CD4-positive, alpha-beta T cell treated with Interleukin-2 at 100 ng/mL for 4 hours (primary cell): ENCODE measurements around the gene ZNF530.
A peak's percentile ranks its signal among the peaks of the same experiment; 100 is the strongest.

ENCODE experiments used
- DNase-seq: peaks from one replicate; pipeline ENCODE4 v3.0.0-alpha.2; 2020; ENCODE audit warnings: low spot score

ZNF530 gene

DNA sequence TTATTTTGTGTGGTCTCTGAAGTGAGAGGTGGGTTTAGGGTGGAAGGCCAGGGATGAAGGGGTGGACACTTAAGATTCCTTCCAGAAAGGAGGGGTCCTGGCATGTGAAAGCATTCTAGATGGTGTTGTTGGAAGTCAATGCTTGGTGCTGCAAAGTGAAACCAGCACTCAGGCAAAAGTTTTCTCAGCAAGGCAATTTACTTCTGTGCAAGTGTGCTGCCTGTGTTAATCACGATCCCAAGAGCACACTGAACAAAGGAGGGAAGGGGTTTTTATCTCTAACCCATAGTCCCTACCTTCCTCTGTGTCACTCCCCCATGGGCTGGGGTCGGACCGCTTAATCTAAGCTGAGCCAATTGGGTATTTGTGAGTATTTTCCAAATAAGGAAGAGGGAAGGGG is 15.7 kb downstream of the ZNF530 start:
- DNase-seq: no peak

DNA sequence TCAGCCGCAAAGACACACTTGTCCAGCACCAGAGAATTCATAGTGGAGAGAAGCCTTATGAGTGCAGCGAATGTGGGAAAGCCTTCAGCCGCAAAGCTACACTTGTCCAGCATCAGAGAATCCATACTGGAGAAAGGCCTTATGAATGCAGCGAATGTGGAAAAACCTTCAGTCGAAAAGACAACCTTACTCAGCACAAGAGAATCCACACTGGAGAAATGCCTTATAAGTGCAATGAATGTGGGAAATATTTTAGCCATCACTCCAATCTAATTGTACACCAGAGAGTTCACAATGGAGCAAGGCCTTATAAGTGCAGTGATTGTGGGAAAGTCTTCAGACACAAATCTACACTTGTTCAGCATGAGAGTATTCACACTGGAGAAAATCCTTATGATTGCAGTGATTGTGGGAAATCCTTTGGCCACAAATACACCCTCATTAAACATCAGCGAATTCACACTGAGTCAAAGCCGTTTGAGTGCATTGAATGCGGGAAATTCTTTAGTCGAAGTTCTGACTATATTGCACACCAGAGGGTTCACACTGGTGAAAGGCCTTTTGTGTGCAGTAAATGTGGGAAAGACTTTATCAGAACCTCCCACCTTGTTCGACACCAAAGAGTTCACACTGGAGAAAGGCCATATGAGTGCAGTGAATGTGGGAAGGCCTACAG is 21.1 kb downstream of the ZNF530 start:
- DNase-seq: no peak

GRCh38 chr19:57623091-57623490 is 23.4 kb downstream of the ZNF530 start:
- no peak for DNase-seq

DNA sequence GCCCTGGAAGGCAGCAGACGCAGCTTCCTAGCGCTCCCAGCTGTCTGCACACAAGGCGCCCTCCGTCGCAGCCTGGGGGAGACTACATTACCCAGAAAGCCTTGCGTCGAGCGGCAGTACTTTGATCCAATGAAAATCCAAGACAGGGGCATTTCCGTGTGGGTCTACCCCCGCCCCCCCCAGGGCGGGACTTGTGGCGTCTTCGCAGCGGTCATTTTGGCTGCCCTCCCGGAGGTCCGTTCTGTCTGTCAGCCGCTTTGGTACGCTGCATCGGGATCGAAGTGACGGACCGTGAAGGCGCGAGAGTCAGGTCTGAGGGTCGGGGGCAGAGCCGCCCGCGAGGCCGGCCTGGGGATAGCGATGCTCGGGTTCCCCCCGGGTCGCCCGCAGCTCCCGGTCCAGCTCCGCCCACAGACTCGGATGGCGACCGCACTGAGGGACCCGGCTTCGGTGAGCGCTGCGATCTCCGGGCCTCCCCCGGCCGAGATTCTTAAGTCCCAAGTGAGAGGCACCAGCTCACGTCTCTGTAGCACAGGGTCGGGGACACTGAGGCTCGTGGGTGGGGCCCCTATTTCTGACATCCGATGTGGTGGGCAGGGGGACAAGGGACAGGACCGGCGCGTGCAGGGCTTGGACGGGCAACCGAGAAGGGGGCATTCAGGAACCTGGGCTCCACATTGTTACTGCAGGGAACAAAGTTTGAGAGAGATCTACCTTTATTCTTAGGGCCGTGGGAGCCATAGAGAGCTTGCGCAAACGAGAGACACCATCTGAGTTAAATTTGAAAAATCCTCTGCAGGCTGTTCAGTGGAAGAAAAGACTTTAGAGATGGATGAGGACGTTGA is 33.5 kb downstream of the ZNF530 start, which contains the start of gene ZNF211:
Gene ZNF211, plus strand, starts transcription at position 182 of the 845 bp plus-strand sequence. Its CDS starts 179 bp downstream, at position 361.
- DNase-seq: peak; percentile 92

DNA sequence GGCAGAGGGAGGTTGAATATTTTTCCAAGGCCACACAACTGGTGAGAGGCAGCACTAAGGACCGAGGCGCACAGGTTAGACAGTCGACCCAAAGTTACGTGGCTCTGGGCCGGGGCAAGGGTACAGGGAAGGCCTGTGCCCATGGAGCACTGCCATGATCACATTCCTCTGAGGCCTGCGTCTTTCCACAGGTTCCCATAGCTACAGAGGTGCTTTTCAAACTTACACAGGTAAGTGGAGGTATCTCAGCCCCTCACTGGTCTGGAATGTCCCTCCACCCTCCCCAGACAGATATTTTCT is 34.1 kb downstream of the ZNF530 start:
- no peak for DNase-seq

- no peak for DNase-seq
These were observed 37.7 kb downstream of the ZNF530 start for GRCh38 chr19:57637379-57637778.

- no peak for DNase-seq
These were observed 42.1 kb downstream of the ZNF530 start for GRCh38 chr19:57641715-57642234.

DNA sequence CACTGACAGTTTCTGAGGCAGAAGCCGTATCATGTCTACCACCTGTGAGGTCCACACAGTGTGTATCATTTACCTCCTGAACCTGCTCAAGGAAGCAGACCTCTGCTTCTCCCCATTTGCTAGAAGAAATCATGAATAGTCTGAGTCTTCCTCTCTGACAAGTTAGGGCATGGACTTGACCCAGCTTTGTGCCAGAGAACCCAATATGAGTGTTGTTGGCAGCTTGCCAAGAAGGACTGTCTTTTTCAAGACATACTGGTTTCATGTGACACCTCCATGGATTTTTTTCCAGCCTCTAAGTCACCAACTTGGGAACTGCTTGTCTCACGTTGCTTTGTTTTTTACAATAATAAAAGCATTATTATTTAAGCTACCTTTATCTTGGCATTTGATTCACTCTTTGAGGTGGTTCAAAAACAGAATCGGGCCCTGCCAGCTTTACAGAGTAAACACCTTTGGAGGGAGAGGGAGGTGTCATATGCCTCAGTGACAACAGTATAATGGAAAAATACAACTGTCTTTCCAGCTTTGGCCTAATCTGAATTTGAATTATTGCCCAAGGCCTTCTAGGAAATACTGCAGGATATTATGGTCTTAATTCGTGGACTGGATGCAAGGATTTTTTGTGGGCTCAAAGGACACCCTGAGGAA is 42.8 kb downstream of the ZNF530 start:
- DNase-seq: no peak

GRCh38 chr19:57643734-57644133 is 44.0 kb downstream of the ZNF530 start:
- DNase-seq: no peak

GRCh38 chr19:57648331-57649003 is 48.8 kb downstream of the ZNF530 start:
- DNase-seq: no peak

DNA sequence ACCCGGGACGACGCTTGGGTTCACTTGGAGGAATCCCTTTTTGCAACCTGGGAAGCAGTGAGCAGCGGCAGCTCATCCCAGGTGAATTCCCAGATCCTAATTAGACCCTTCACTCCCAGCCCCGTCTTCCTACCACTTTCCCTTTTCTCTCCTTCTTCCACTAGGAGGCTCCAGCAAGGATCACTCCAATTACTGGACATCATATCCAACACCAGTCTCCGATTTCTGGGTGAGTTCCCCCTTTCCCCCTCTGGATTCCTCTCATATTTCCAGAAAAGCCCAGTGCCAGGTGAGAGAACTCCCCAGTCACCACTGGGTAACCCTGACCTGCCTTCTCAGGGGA is 51.9 kb downstream of the ZNF530 start:
- no peak for DNase-seq

DNA sequence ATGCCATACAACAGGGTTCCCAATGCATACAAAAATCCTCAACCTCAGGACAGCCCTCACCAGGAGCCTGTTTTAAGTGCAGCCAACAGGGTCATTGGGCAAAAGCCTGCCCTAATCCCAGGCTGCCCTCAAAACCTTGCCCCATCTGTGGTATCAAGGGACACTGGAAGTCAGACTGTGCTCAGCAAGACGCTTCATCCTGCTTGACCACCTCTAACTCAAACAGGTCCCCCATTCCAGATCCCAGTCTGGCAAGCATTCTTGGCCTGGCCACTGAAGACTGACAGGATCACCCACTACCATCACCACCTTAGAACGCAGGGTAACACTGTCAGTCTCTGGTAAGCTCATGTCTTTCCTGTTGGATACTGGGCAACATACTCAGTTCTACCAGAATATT is 54.0 kb downstream of the ZNF530 start:
- DNase-seq: no peak

DNA sequence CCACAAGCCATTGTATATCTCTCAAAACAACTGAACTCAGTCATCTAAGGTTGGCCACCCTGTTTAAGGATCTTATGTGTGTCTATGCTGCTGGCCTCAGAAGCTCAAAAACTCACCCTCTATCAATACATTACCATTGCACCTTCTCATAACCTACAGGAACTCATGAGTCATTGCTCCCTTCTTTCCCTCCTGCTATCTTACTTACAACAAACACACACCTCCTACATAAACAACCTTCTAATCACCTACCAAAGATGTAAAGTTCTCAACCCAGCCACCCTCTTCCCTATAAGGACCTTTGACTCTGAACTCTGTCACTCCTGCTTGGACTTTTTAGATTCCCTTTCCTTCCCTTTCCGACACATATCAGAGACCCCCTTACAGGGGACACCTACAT is 55.8 kb downstream of the ZNF530 start:
- no peak for DNase-seq

DNA sequence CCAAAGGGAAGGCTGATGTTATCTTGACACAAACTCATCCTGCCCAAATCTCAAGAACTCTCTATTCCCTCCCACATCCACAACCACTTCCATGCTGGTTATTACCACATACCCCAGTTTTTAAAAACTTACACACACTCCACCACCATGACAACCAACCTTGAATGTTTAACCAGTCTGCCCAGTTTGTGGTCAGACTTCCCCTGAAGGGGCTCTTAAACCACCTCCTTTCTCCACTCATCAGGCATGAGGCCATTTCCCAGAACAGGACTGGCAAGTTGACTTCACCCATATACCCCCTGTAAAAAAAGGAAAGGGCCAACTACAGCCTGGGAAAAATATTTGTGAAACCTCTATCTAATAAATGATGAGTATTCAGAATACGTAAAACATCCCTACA is 56.7 kb downstream of the ZNF530 start:
- no peak for DNase-seq
